C4-2B (cell line): ENCODE measurements around the gene ABHD12B.

Source experiments
- ZFX ChIP-seq: fragments of 450-650 bp; IDR thresholded peaks from 2 replicates; pipeline ENCODE4 v1.6.1; 2017
- TF ChIP-seq, protein P1 (sequence below): fragments of 450-650 bp; conservative IDR thresholded peaks from 2 replicates; pipeline ENCODE4 v1.5.1; 2017; ENCODE audit warnings: mild to moderate bottlenecking

DNA sequence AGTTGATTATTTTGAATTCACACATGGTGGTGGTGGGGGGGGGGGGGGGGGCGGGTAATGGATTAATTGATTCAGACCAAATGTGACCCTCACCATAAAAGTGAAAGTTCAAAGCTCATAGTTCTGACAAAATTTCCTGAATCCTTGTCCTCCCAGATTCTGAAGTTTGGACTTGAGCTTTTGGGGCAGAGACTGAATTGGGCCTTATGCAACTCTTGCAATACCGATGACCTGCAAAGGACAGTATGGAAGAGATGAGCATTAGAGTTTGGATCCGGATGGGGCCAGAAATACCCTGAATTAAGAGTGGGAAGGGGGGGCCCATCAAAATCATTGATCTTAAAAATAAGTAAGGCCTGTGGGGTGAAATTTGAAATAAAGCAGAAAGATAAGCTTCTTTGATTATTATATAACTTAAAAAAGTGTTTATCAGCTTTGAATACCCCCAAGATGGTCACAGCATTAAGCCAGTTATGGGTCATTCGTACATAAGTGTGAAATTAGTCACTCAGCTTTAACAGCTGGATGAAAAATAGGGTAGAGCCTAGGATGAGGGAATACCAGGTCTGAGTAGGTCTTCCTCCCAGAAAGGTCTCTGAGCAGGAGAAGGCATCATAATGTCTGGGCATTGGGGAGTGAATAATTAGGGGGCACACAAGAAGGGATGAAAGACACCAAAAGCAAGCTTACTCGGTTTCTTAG lies 74.5 kb downstream of the ABHD12B start:
- TF ChIP-seq, protein P1, sequence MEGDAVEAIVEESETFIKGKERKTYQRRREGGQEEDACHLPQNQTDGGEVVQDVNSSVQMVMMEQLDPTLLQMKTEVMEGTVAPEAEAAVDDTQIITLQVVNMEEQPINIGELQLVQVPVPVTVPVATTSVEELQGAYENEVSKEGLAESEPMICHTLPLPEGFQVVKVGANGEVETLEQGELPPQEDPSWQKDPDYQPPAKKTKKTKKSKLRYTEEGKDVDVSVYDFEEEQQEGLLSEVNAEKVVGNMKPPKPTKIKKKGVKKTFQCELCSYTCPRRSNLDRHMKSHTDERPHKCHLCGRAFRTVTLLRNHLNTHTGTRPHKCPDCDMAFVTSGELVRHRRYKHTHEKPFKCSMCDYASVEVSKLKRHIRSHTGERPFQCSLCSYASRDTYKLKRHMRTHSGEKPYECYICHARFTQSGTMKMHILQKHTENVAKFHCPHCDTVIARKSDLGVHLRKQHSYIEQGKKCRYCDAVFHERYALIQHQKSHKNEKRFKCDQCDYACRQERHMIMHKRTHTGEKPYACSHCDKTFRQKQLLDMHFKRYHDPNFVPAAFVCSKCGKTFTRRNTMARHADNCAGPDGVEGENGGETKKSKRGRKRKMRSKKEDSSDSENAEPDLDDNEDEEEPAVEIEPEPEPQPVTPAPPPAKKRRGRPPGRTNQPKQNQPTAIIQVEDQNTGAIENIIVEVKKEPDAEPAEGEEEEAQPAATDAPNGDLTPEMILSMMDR = no peak
- TF ChIP-seq ZFX = no peak
